C4-2B (cell line): ENCODE results near the gene PRPF31.

ENCODE experiments used
- ZFX ChIP-seq: fragments of 450-650 bp; IDR thresholded peaks from 2 replicates; pipeline ENCODE4 v1.6.1; 2017
- TF ChIP-seq, protein P1 (sequence below): fragments of 450-650 bp; conservative IDR thresholded peaks from 2 replicates; pipeline ENCODE4 v1.5.1; 2017; ENCODE audit warnings: mild to moderate bottlenecking

DNA sequence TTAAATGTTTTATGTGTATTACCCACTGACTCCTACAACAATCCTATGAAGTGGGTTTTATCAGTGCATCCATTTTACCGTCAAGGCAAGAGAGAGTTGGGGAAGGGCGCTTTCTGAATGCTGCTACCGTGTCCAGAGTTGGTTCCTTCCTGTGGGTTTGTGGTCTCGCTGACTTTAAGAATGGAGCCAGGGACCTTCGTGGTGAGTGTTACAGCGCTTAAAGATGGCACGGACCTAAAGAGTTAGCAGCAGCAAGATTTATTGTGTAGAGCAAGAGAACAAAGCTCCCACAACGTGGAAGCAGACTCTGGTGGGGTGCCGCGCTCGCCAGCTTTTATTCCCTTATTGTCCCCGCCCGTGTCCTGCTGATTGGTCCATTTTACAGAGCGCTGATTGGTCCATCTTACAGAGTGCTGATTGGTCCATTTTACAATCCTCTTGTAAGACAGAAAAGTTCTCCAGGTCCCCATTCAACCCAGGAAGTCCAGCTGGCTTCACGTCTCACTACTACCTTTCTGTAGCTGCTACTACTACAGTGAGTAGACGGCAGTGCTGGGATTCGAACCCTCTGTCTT lies 21.0 kb upstream of the PRPF31 start:
- TF ChIP-seq, protein P1, sequence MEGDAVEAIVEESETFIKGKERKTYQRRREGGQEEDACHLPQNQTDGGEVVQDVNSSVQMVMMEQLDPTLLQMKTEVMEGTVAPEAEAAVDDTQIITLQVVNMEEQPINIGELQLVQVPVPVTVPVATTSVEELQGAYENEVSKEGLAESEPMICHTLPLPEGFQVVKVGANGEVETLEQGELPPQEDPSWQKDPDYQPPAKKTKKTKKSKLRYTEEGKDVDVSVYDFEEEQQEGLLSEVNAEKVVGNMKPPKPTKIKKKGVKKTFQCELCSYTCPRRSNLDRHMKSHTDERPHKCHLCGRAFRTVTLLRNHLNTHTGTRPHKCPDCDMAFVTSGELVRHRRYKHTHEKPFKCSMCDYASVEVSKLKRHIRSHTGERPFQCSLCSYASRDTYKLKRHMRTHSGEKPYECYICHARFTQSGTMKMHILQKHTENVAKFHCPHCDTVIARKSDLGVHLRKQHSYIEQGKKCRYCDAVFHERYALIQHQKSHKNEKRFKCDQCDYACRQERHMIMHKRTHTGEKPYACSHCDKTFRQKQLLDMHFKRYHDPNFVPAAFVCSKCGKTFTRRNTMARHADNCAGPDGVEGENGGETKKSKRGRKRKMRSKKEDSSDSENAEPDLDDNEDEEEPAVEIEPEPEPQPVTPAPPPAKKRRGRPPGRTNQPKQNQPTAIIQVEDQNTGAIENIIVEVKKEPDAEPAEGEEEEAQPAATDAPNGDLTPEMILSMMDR: no peak
- TF ChIP-seq ZFX: no peak
